Hepatocyte (in vitro differentiated cells): ENCODE results near the gene CNTNAP2. TPM values are rescaled to one million over a fixed set of nuclear protein-coding genes. Genes with fewer than 3 reads are reported as not detected.

ENCODE experiments used
- DNase-seq: peaks from one replicate; pipeline ENCODE4 v3.0.0-alpha.2; 2016; ENCODE audit warnings: low spot score
- H2AFZ ChIP-seq: fragments of 200-600 bp; sonication (generic); 2 replicates; pipeline ENCODE4 v1.6.0; 2016; ENCODE audit warnings: antibody characterized with exemption, mild to moderate bottlenecking
- H3K27ac ChIP-seq: fragments of 200-600 bp; sonication (generic); 2 replicates; pipeline ENCODE4 v1.5.1; 2016; ENCODE audit warnings: mild to moderate bottlenecking
- H3K27me3 ChIP-seq: fragments of 200-600 bp; sonication (generic); 2 replicates; pipeline ENCODE4 v1.6.1; 2016
- H3K36me3 ChIP-seq: fragments of 200-600 bp; sonication (generic); replicated peaks from 2 replicates; pipeline ENCODE4 v1.5.1; 2016; ENCODE audit warnings: low read depth; ENCODE audit not compliant: insufficient read depth
- H3K4me1 ChIP-seq: fragments of 200-600 bp; sonication (generic); 2 replicates; pipeline ENCODE4 v1.5.1; 2016; ENCODE audit warnings: mild to moderate bottlenecking, moderate library complexity; ENCODE audit not compliant: insufficient read depth
- H3K4me2 ChIP-seq: fragments of 200-600 bp; sonication (generic); 2 replicates; pipeline ENCODE4 v1.6.0; 2016
- H3K4me3 ChIP-seq: fragments of 200-600 bp; sonication (generic); 2 replicates; pipeline ENCODE4 v1.5.1; 2016; ENCODE audit warnings: mild to moderate bottlenecking
- H3K79me2 ChIP-seq: fragments of 200-600 bp; sonication (generic); 2 replicates; pipeline ENCODE4 v1.6.0; 2017; ENCODE audit warnings: mild to moderate bottlenecking
- H3K9me2 ChIP-seq: fragments of 200-600 bp; sonication (generic); replicated peaks from 2 replicates; pipeline ENCODE4 v1.6.0; 2017; ENCODE audit warnings: mild to moderate bottlenecking; ENCODE audit not compliant: insufficient read depth
- H3K9me3 ChIP-seq: fragments of 200-600 bp; sonication (generic); 2 replicates; pipeline ENCODE4 v1.5.1; 2016; ENCODE audit warnings: low read depth, mild to moderate bottlenecking
- H4K20me1 ChIP-seq: fragments of 200-600 bp; sonication (generic); 2 replicates; pipeline ENCODE4 v1.6.0; 2016; ENCODE audit warnings: mild to moderate bottlenecking; ENCODE audit not compliant: insufficient read depth, poor library complexity, severe bottlenecking
- CTCF ChIP-seq: fragments of 200-600 bp; sonication (generic); IDR thresholded peaks from 2 replicates; pipeline ENCODE4 v1.5.1; 2016; ENCODE audit warnings: antibody characterized with exemption, mild to moderate bottlenecking; ENCODE audit not compliant: poor library complexity
- EZH2 ChIP-seq: fragments of 200-600 bp; sonication (generic); IDR thresholded peaks from 2 replicates; pipeline ENCODE4 v1.6.1; 2016; ENCODE audit warnings: antibody characterized with exemption, mild to moderate bottlenecking, borderline replicate concordance
- EZH2phosphoT487 ChIP-seq: fragments of 200-600 bp; sonication (generic); IDR thresholded peaks from one replicate; pipeline ENCODE4 v1.6.1; 2018; ENCODE audit warnings: antibody characterized with exemption, mild to moderate bottlenecking, low read depth, moderate library complexity; ENCODE audit not compliant: unreplicated experiment, severe bottlenecking
- WGBS: methylation state at CpG from one replicate; pipeline ENCODE4 v1.1.6; 2016; ENCODE audit warnings: low lambda C conversion rate; ENCODE audit errors: missing lambda C conversion rate; 5-methylcytosine and 5-hydroxymethylcytosine counted together
- polyA plus RNA-seq: library from polyadenylated mRNA; unstranded; fragments of >200 nt; fragmentation: Nextera tagmentation; extraction: Ambion mirVana; gene quantifications from 2 replicates; pipeline ENCODE4 v1.2.1, GENCODE V29; 2016
- total RNA-seq: library from RNA; depleted of rRNA; stranded (reverse); fragments of >200 nt; gene quantifications from 2 replicates; pipeline ENCODE4 v1.2.3, GENCODE V29; 2014

The CNTNAP2 gene
- total and polyA plus RNA-seq, 2 experiments from 2014 or later, result 7.5 to 14.7 TPM

GRCh38 chr7:146494952-146495596, 378.5 kb downstream of the CNTNAP2 start:
- no peak for DNase-seq
- Histone ChIP-seq H3K4me1 (no peaks in the 10 kb centered on the region), H3K4me3 (no peak overlapping the region), H3K79me2 (no peaks in the 10 kb centered on the region), H3K9me2 (no peaks in the 10 kb centered on the region), H3K36me3 (no peaks in the 10 kb centered on the region), H3K27me3 (no peaks in the 10 kb centered on the region), H2AFZ (no peak overlapping the region), H3K4me2 (no peak overlapping the region), H3K27ac (no peak overlapping the region), H3K9me3 (no peaks in the 10 kb centered on the region), H4K20me1 (no peaks in the 10 kb centered on the region)
- TF ChIP-seq EZH2phosphoT487, result no peak
- TF ChIP-seq EZH2, result no peak
- no peak for TF ChIP-seq CTCF
- WGBS, result 65% methylated on average over 6 of the region's 6 CpGs

GRCh38 chr7:146496657-146497056, 380.1 kb downstream of the CNTNAP2 start:
- Histone ChIP-seq H2AFZ (no peak overlapping the region), H3K36me3 (no peaks in the 10 kb centered on the region), H3K4me1 (no peaks in the 10 kb centered on the region), H3K27me3 (no peaks in the 10 kb centered on the region), H3K27ac (no peak overlapping the region), H3K9me2 (no peaks in the 10 kb centered on the region), H4K20me1 (no peaks in the 10 kb centered on the region), H3K79me2 (no peaks in the 10 kb centered on the region), H3K9me3 (no peaks in the 10 kb centered on the region), H3K4me2 (no peak overlapping the region), H3K4me3 (no peak overlapping the region)
- WGBS, result 68% methylated on average over 2 of the region's 2 CpGs
- TF ChIP-seq EZH2, result no peak
- no peak for TF ChIP-seq CTCF
- TF ChIP-seq EZH2phosphoT487, result no peak
- DNase-seq, result no peak

DNA sequence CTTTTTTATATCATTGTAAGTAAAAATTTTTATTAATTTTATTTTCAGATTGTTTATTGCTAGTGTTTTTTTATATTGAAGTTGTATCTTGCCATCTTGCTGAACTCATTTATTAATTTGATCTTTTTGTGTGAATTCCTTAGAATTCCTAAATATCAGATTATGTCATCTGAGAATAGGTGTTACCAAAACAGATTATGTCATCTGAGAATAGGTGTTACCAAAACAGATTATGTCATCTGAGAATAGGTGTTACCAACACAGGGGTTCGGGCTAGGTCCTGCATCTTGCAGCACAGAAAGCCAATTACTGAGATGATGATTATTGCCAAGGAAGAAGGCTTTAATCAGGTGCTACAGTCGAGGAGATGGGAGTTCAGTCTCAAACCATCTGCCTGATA, 383.4 kb downstream of the CNTNAP2 start:
- no peak overlapping the region for H2AFZ ChIP-seq
- no peak for DNase-seq
- H3K4me2 ChIP-seq, result no peak overlapping the region
- H3K4me3 ChIP-seq, result no peak overlapping the region
- TF ChIP-seq CTCF (no peak), EZH2phosphoT487 (no peak), EZH2 (no peak)
- H4K20me1 ChIP-seq, result no peaks in the 10 kb centered on the region
- H3K27me3 ChIP-seq, result no peaks in the 10 kb centered on the region
- WGBS, result 66% methylated on average over 2 of the region's 2 CpGs
- no peaks in the 10 kb centered on the region for H3K9me3 ChIP-seq
- H3K79me2 ChIP-seq, result no peaks in the 10 kb centered on the region
- H3K9me2 ChIP-seq, result no peaks in the 10 kb centered on the region
- H3K4me1 ChIP-seq, result no peaks in the 10 kb centered on the region
- no peak overlapping the region for H3K27ac ChIP-seq
- no peaks in the 10 kb centered on the region for H3K36me3 ChIP-seq
